ENCODE measurements around the gene CXCR6.

Gene CXCR6

DNA sequence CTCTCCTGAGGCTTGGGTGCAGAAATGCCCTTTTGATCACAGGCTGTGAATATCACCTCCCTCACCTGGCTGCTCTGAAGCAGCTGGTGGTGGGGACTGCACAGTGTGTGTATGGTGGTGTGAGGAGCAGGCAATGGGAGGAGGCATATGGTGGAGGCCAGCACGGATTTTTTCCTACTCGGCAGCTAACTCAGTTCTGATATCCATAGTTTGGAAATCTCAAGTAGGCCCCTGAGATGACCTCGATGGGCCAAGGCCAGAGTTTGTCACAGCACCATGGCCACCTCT lies 21.3 kb upstream of the CXCR6 start:
- no peak overlapping the region for H3K4me3 ChIP-seq (ENCODE audit: low read depth, low read length)
- TF ChIP-seq, protein P1, sequence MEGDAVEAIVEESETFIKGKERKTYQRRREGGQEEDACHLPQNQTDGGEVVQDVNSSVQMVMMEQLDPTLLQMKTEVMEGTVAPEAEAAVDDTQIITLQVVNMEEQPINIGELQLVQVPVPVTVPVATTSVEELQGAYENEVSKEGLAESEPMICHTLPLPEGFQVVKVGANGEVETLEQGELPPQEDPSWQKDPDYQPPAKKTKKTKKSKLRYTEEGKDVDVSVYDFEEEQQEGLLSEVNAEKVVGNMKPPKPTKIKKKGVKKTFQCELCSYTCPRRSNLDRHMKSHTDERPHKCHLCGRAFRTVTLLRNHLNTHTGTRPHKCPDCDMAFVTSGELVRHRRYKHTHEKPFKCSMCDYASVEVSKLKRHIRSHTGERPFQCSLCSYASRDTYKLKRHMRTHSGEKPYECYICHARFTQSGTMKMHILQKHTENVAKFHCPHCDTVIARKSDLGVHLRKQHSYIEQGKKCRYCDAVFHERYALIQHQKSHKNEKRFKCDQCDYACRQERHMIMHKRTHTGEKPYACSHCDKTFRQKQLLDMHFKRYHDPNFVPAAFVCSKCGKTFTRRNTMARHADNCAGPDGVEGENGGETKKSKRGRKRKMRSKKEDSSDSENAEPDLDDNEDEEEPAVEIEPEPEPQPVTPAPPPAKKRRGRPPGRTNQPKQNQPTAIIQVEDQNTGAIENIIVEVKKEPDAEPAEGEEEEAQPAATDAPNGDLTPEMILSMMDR (IDR thresholded peaks at IDR 0.05; ENCODE audit: borderline replicate concordance, insufficient read depth, low read depth, low read length): no peak

DNA sequence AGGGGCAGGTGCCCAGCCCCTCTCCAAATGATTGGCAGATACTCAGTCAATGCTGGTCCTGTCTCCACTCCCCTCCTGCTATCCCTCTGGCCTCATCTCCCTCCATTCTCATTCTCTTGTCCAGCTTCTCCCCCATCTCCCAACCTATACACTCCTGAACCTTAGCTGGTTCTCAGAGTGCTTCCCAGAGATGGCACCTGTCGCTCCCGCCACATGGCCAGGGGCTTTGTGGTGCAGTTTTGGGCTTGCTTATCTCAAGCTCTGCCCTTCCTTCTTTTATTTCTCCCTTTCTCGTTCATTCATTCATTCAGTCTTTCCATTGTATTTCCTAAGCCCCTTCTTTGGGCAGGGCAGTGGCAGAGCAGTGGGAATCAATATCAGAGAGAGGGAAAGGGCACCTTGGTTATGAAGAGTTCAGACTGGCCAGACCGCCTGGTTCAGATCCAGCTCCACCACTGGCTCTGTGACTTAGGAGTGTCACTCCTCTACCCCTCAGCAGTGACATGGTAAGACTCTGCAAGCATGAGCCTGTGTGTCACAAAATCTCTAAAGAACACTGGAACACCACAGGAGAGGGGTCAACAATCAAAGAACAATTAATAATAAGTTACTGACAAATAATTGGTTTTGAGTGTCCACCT lies 20.2 kb upstream of the CXCR6 start:
- TF ChIP-seq, protein P1 (IDR thresholded peaks at IDR 0.05; ENCODE audit: borderline replicate concordance, insufficient read depth, low read depth, low read length): no peak
- no peak overlapping the region for H3K4me3 ChIP-seq (ENCODE audit: low read depth, low read length)

DNA sequence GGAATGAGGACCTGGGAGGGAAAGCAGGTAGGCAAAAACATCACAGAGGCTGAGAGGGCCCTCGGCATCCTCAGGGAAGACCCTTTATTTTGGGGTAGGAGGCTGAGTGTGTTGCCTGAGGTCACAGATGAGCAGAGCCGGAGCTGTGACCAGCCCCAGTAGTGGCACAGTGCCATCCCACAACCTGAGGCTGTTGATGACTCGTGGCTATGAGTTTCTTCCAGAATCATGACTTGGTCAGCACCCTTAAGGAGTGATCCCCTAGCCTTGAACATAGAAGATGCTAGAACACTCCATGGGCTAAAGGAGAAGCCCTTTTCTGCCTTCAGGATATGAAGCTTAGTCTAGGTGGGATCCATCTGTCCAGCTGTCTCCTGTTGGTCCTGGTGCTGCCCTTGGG lies 19.5 kb upstream of the CXCR6 start:
- TF ChIP-seq, protein P1 (IDR thresholded peaks at IDR 0.05; ENCODE audit: borderline replicate concordance, insufficient read depth, low read depth, low read length): no peak
- H3K4me3 ChIP-seq (ENCODE audit: low read depth, low read length): no peak overlapping the region

GRCh38 chr3:45927881-45928280 lies 15.4 kb upstream of the CXCR6 start:
- no peak overlapping the region for H3K4me3 ChIP-seq (ENCODE audit: low read depth, low read length)
- TF ChIP-seq, protein P1 (IDR thresholded peaks at IDR 0.05; ENCODE audit: borderline replicate concordance, insufficient read depth, low read depth, low read length): no peak

- H3K4me3 ChIP-seq (ENCODE audit: low read depth, low read length): no peak overlapping the region
- TF ChIP-seq, protein P1 (IDR thresholded peaks at IDR 0.05; ENCODE audit: borderline replicate concordance, insufficient read depth, low read depth, low read length): peak; percentile 90
Measured at GRCh38 chr3:45929042-45929679, 14.1 kb upstream of the CXCR6 start.

DNA sequence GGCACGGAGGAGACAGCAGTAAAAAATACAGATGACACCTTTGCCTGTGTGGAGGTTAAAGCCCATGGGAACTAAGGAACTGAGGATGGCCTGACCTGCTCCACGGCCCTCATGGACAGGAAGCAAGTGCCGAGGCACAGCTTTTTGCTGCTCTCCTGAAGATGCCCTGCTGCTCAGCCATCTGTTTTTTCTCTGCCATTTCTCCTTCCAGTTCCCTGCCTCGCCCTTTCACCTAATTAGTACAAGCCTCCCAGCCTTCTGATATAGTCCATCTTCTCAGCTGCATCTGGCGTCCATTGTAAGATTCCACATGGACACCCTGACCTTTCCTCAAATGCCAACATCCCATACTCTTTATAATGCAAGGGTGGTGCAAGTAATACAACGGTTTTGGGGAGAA lies 11.8 kb upstream of the CXCR6 start:
- no peak overlapping the region for H3K4me3 ChIP-seq (ENCODE audit: low read depth, low read length)
- TF ChIP-seq, protein P1 (IDR thresholded peaks at IDR 0.05; ENCODE audit: borderline replicate concordance, insufficient read depth, low read depth, low read length): no peak

DNA sequence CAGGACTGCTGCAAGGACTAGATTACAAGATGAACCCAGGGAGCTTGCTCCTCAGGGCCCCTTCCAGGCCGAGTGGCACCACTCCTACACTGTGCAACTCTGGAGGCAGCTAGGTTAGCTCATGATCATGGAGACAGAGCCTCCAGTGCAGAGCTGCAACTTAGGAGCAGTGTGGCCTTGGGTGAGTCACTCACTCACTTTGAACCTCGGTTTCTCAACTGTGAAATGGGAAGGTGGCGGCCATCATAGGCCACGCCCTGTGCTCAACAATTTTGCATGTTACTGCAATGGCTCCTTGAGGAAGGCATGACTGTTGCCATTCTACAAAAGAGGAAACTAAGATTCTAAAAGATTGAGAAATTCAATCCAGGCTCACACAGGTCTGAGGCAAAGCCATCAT lies 11.2 kb upstream of the CXCR6 start:
- no peak overlapping the region for H3K4me3 ChIP-seq (ENCODE audit: low read depth, low read length)
- TF ChIP-seq, protein P1 (IDR thresholded peaks at IDR 0.05; ENCODE audit: borderline replicate concordance, insufficient read depth, low read depth, low read length): no peak

Data from GM12875 (cell line).